ENCODE data around the gene NISCH.

Gene NISCH

DNA sequence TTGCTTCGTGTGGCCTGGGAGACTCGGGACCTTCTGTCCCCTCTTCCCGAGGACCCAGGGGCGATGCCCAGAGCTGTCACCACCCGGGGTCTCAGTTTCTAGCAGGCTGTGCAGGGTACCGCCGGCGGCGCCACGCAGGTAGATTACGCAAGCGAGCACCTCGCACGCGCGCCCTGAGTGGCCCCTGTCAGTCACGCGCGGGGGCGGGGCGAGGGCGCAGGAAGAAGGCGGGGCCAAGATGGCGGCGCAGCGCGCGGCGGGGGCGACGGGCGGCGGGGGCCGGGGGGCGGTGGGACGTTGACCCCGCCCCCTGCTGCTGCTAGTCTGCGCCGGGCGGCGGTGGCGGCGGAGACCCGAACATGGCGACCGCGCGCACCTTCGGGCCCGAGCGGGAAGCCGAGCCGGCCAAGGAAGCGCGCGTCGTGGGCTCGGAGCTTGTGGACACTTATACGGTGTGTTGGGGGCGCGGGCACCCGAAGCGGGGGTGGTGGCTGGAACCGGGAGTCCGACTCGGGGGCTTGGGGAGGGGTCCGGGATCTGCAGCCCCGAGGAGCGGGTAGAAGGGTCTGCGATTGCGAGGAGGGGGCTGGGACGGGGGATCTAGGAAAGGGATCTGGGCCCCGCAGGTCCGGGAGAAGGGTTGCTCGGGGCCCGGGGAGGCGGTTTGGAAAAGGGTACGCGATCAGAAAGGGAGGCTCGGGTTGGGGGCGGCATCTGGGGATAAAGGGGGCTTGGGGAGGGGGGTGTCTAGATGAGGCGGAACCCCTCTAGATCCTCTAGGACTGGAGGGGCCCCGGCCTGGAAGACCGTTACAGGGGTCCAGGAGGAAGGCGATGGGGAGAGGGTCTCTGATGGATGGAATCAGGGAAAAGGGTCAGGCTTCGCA, at the start of gene NISCH:
NISCH (plus strand) TSS at position 322 of the 886 bp plus-strand sequence; CDS start at position 360, 38 bp downstream.
- peak; percentile 94 for DNase-seq

DNA sequence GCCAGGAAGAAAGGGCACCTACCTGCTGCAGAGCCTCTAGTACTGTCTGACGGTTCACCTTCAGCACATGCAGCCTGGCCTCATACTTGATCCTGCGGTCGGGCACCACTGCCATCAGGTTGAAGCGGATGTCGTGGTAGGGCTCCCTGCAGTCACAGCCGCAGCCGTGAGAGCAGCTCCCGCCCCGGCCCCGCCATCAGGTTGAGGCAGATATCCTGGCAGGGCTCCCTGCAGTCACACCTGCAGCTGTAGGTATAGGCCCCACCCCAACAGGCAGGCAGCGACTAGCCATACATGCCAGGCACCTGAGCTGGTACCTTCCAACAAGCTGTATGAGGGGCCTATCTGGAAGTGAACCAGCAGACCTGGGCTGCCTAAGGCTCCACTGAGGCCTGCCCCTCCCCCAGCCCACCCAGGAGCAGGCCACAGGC, 49.2 kb upstream of the NISCH start:
- no peak for DNase-seq

DNA sequence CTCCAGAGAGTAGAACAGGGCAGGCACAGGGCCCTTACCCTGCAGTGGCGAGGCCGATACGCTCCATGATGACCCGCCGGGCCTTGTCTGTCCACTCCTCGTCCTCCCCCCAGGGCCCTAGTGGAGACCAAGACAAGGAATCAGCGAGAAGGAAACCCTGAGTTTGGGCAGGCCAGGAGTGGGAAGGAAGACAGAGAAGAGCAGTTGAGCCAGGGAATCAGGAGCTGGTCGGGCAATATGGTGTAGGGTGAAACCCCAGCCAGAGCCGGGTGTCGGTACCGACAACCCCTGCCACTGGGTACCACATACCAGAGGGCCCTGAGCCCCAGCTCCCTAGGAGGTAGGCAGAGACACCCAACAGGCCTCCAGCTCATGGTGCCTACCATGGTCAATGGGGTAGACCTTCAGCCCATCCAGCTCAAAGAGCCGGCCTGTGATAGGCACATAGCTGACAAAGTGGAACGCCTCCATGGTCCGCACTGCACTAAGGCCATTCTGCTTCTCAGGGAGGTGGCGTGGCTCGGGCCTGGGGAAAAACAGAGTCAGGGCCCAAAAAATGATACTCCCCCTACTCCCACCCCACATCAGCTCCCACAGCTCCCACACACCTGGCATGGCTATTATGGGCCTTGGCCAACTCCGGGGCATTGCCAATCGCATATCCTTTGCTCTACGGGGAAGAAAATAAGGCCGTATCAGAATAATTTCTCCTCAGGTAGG, 48.5 kb upstream of the NISCH start:
- no peak for DNase-seq

DNA sequence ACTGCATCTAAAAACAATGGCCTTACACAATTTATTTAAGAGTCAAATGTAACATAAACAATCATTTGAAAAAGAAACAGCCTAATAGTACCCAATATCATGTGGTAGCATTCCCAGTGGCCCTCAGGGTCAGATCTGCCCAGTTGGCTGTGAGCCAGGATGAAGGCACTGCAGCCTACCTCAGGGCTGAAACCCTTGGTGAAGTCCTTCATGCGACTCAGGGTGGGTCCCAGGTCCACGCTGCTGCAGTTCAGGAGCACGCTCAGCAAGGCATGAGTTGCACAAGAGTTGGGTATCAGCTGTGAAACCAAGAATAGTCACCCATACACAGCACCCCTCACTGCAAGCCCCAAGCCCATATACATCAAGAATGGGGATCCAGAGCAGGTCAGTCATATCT, 47.6 kb upstream of the NISCH start:
- no peak for DNase-seq

DNA sequence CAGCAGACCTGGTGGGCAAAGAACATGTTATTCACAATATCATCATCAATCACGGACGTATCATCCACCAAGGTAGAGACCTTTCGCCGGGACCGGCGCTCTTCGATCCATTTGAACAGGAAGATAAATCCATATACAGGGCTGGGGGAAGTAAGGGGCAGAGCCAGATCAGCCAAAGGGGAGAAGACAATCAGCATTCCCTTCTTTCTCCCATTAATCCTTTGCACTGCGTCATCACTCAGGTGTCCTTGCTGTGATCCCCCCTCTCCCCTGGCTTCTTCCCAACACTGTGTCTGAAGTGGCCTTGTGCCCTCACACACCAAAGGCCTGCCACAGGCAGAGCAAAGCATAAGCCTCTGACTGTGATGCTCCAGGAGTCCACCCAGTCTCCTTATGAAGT, 46.9 kb upstream of the NISCH start:
- no peak for DNase-seq

DNA sequence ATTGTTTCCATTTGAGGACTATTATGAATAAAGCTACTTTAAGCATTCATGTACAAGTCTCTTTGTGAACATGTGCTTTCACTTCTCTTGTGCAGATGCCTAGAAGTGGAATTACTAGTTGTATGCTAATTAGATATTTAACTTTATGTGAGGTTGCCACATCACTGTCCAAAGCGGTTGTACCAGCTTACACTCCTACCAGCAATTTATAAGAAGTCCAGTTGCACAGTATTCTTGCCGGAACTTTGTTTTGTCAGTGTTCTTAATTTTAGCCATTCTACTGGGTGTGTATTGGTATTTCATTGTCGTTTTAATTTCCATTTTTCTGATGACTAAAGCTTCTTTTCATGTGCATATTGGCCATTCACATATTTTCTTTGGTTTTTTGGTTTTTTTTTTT, 39.6 kb upstream of the NISCH start:
- no peak for DNase-seq

DNA sequence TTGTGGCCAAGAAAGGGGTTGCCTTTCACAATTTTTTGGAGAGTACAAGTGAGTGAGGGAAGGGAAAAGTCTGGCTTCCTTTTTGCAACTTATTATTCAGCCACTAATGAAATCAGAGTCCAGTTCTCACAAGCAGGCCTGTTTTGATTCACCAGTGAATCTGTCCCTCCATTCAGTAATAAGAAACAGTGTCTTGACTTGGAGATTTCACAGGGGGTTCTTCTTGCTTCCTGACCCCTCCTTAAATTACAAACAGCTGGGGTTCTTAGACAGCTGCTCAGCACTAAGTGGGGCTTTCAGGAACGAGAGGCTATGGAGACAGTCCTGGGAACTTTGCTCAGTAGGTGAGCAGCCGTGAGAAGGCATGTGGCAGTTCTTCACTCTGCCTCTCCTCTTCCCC, 35.0 kb upstream of the NISCH start:
- no peak for DNase-seq

DNA sequence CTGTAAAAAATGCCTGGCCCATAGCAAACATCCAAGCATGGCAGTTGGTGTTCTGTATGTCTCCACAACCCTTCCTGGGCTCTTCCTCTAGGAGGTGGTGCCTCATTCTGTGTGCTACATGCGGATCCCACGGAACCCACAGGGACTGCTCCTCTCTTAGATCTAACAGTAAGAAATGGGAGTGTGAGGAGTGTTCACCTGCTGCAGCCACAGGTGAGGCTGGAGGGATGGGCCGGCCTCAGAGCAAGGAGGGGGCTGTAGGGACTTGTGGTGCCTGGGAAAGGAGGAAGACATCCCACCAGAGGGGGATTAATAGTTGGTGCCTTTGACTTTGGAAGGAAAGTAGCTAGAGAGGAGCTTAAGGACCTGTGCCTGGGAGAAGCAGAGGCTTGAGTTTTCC, 32.7 kb upstream of the NISCH start:
- no peak for DNase-seq

DNA sequence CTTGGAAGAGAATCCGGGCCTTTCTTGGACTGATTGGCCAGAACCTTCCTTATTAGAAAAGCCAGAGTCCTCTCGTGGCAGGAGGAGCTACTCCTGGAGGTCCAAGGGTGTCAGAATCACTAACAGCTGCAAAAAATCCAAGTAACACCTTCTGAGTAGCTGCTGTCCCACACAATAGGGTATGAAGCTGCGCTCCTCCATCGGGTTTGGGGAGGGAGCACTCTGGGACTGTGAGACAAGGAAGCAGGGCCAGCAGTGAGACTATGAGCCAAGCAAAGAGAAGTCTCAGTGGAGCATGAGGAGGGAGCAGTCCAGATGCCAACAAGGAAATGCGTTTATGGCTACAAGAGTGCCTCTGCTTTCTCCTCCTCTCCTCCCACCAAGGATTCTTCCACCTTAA, 32.2 kb upstream of the NISCH start:
- DNase-seq = no peak

DNA sequence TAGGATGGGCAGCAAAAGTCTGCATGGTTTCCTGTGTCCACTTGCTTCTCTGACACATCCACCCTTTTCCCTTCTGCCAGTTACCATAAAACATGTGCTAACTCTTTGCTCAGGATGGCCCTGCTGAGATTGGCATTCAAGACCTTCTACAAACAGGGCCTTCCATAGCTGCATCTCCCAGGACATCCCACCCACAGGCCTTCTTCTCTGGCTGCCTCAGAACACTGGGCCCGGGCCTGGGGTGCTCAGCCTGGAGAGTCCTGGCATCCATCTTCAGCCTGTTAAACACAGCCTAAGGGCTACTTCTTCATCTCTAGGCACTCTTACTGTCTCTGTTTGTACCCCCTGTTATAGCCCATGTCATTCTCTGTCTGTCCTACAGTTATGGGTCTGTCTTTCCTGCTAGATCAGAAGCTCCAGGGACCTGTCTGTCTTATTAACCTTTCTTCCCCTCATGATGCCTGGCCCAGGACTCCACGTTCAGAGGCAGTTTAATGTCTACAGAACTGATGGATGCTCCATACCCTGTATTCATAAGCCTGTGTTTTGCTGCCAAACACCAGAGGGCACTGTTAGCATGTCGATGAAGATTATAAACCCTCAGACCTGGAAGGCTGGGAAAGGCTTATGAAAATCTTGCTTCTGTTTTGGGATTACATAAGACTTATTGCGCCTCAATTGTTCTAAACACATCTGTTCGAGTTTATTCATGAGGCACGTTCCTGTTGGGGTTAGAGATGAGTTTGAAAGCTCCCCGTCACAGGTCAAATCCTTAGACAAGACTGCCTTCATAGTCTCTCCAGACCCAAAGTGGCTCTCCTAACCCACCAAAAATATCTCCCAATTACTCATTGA, 27.0 kb upstream of the NISCH start:
- DNase-seq = no peak

DNA sequence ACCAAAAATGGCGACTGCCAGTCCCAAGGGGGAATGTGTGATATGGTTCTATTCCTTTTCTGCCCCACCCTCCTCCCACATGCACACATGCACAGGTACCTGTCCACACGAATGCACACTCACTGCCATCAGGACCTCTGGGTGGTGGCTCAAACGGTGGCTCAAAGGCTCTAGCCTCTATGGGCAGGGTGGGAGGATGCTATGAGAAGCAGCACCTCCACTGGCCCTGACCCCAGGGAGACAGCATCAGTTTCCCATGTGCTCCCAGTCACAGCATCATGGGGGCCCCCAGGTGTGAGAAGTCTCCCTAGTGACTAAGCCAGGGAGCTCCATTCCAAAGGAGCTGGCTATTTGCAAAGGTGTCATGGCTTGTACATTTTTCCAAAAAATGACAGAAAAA, 26.4 kb upstream of the NISCH start:
- DNase-seq = no peak

DNA sequence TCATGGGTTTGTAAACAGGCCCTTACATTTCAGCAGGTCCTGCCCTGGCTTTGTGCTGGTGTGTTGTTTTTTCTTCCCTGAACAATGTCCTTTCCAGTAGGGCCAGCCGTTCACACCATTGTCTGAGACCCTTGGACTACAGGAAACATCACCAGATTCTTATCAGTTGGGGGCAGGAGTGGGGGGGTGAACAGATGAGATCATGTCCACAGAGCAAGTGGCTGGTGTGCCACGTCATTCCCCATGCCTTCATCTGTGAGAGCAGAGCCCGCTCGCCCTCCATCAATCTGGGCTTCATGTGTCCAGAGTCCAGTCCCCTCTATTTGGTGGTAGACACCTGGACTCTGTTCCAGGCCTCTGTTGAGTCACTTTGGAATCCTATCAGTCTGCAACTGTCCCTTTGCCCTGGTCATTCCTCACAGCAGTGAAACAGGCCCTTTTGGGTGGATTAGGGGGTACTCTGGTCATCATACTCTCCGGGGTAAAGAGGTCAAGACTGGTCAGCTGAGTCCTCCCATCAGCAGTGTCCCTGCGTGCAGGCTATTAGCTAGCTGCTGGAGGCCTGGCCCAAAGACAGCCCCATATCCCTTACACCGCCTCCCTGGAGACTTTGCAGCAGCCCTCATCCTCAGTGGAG, 25.5 kb upstream of the NISCH start:
- no peak for DNase-seq

DNA sequence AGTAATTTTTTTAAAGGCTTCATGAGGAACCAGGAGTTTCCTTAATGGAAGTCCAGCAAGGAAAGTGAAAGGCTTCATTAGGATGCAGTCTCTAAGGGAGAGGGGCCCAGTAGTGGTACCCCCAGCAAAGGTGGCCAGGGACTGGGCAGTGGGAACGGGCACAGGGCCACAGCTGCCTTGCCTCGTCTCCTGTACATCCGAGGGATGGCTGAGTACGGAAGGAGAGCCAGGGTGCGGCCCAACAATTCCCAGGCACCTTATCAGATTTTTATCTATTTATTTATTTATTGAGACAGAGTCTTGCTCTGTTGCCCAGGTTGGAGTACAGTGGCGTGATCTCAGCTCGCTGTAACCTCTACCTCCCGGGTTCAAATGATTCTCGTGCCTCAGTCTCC, 25.0 kb upstream of the NISCH start:
- no peak for DNase-seq

DNA sequence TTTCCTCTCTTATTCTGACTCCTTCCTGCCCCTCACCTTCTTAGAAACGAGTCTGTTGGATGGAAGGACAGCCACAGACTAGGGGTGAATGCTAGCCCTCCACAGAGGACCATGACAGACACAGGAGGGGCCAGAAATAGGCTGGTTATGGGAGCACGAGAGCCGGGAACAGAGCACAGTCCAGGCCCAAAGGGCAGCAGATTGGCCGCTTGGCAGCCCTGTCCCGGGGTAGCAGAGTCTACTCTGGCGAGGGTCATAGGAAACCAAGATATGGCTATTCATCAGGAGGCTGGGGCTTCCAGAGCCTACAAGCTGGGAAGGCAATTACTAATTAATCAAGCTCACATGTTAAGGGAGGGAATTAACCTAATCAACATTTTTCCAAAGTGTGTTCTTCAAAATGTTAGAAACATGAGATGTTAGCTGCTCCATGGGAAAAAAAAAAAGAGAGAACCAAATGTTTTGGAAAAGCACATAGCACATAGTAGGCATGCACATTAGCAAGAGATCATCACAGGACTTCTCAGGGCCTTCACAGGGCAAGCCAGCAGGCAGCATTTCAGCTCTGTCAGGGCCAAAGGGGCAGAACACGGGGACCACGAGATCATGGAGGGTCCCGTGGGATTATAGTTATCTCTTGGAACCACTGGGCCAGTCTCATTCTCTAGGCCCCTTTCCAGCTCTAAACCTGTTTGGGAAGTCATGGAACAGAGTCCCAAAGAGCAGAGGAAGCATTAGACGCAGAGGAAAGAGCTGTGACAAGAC, 23.8 kb upstream of the NISCH start:
- DNase-seq = no peak

DNA sequence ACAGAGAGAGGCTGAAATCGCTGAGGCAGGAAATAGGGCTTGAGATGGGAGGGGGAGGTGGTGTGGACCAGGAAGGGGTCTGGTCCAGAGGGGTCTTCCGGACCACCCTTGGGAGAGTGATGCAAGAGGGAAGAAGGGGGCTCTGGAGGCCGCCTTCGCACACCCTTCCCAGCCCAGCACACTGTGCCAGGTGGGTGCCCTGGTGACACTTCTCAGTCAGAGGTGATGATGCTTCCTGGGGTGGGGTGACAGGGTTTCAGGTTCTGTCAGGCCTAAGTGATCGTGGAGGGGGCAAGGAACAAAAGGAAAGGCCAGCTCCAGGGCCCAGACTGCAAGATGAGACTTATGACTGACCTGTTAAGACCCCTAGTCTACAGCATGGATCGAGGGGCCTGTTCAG, 23.2 kb upstream of the NISCH start:
- no peak for DNase-seq

DNA sequence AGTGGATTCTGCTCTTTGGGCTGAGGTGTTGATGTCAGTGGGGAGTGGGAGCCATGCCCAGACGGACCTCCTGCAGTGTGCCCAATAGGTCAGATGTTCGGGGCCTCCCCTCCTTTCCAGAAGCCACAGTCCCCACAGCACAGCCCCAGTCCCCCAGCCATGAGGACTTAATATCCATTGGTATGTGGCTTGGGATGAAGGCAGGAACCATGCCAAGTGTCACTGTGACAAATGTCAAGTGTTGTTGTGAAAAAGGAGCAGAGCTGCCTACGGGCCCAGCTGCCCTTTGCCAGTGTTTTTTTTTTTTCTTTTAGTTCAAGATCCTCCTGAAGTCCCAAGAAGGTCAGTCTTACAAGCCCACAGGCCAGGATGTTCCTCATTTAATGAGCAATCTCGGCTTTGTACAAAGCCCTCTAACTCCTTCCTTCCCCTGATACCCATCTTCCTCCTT, 22.7 kb upstream of the NISCH start:
- no peak for DNase-seq

DNA sequence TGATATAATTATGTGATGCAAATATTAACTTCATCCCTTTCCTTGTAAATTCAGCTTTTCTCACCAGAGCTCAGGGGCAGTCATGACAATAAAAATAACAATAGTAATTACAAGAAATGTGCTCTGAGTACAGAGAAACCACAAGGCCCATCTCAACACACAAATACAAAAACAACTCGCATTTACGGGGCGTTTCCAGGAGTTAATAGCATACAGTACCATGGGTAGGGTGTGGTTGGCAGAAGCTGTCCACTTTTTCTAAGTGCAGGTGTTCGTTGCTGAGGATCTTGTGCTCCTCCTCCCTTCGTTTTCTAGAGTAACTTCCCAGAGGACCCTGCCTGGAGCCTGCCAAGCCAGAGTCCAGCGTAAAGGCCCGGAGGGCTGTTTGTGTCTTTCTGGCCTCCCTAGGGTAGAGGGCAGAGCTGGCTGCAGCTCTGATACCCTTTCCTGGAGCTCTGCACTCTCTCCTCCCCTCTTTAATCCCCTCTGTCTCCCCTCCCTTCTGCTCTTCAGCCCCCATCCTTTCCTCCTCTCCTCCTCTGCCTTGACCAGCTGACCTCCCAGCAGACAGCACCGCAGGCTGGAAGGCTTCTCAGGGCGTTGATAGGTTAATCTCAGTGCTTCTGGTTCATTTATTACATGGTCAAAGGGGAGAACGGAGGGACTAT, 21.9 kb upstream of the NISCH start:
- no peak for DNase-seq

DNA sequence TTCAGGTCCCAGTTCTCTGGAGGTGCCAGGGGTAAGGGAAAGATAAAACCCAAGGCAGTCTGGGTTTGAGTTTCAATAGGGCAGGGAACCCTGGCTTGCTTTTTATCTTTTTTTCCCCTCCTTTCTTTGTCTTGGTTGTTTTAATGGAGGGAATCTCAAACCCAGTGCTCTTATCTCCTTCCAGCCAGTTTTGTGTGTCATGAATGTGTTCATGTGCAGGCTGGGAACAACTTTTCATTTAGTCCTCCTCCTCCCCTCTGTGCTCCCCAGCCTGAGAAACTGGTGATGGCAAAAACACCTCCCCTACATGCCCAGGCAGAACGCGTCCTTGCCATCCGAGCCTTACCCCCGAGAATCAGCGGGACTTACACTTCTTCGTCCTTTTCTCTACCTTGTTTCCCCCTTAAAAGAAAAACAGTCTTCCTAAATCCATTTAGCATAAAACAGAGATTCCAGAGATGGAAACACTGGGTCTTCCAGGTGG, 21.4 kb upstream of the NISCH start:
- no peak for DNase-seq

DNA sequence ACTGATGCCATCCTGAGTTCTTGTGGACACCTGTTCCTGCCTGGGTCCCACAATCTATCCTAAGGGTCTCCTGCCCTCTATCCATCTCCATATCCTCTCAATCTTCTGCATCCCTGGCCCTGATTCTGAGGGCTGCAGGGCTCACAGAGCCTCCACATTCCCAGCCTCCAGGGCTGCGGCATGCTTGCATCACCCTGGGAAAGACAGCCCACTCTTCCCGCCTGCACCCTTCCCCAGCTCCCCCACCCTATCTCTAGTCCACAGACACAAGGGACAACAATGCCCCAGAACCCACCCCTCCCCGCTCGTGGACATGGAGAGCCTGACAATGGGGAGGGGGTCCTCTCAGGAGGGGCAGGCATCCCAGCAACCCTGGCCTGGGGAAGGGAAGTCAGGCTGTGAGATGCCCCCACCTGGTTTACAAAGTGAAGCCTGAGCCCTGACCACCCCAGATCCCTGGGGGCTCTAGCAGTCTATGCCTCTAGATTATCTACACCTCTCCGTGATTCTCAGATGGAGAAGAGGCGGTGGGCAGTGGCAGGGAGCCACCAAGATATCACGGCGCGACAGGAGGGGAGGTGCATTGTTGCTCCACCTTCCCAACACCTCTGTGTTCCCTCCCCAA, 20.8 kb upstream of the NISCH start:
- DNase-seq = no peak

DNA sequence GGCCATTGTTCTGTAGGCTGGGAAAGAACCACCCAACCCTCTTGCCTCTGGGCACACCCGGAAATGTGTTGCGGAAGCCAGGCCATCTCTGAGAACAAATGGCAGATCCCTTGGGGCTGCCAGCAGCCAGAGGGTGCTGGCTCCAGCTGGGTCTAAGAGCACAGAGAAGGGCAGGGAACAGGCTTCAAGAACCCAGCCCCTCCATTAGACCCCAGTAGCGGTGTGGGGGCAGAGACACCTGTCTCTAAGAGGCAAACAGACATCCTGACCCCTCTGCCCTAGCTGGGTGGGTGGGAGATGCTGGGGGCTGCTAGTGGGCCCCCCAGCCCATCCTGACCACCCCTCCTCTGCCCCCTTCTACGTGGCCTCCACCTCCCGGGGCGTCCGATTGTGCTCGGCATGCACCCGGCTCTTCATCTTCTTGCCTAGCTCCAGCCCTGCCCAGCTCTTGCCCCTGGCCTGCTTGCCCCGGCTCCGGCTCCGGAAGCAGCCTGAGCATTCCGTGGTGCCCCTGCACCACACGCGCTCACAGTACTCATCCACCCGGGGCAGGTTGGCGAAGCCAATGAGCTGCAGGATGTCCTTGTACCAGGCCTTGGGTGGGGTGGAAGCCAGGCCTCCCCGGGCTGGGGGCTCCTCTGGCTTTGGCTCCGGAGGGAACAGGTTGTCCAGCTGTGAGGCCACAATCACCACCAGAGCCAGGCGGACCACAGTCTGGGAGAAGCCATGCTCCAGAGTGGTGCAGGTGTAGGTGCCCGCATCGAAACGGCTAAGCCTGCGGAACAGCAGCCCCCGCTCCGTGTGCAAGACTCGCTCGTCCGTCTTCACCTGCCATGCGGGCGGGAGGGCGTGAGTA, 19.9 kb upstream of the NISCH start:
- DNase-seq = no peak

Data from stimulated activated CD4-positive, alpha-beta T cell treated with anti-CD3 and anti-CD28 coated beads, Interleukin-1b, Interleukin-23, amount 100 ng/mL, for 48 hours (primary cell).